ENCODE data around the gene GPR25. TPM values are rescaled to one million over a fixed set of nuclear protein-coding genes. Genes with fewer than 3 reads are reported as not detected.

Gene GPR25
- total and polyA plus RNA-seq, 10 of the 15 experiments (the other 5 are each of a cell fraction or from before 2014, with no cell fraction given): not detected

GRCh38 chr1:200885623-200886402, 13.0 kb downstream of the GPR25 start (continued):
- TF ChIP-seq, protein P1, sequence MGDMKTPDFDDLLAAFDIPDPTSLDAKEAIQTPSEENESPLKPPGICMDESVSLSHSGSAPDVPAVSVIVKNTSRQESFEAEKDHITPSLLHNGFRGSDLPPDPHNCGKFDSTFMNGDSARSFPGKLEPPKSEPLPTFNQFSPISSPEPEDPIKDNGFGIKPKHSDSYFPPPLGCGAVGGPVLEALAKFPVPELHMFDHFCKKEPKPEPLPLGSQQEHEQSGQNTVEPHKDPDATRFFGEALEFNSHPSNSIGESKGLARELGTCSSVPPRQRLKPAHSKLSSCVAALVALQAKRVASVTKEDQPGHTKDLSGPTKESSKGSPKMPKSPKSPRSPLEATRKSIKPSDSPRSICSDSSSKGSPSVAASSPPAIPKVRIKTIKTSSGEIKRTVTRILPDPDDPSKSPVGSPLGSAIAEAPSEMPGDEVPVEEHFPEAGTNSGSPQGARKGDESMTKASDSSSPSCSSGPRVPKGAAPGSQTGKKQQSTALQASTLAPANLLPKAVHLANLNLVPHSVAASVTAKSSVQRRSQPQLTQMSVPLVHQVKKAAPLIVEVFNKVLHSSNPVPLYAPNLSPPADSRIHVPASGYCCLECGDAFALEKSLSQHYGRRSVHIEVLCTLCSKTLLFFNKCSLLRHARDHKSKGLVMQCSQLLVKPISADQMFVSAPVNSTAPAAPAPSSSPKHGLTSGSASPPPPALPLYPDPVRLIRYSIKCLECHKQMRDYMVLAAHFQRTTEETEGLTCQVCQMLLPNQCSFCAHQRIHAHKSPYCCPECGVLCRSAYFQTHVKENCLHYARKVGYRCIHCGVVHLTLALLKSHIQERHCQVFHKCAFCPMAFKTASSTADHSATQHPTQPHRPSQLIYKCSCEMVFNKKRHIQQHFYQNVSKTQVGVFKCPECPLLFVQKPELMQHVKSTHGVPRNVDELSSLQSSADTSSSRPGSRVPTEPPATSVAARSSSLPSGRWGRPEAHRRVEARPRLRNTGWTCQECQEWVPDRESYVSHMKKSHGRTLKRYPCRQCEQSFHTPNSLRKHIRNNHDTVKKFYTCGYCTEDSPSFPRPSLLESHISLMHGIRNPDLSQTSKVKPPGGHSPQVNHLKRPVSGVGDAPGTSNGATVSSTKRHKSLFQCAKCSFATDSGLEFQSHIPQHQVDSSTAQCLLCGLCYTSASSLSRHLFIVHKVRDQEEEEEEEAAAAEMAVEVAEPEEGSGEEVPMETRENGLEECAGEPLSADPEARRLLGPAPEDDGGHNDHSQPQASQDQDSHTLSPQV (IDR thresholded peaks at IDR 0.05): peak; percentile 39; the same call in 1 of the 2 replicates
- no peak for TF ChIP-seq POU2F2 (IDR thresholded peaks at IDR 0.05; ENCODE audit: borderline replicate concordance, low read depth, low read length)
- TF ChIP-seq CHD1 (IDR thresholded peaks at IDR 0.05; ENCODE audit: low read depth, low read length): no peak
- TF ChIP-seq TCF3 (IDR thresholded peaks at IDR 0.05; ENCODE audit: borderline replicate concordance, insufficient read depth, low read depth, low read length): no peak
- no peak for TF ChIP-seq FOS (IDR thresholded peaks at IDR 0.05; ENCODE audit: borderline replicate concordance, extremely low read depth, insufficient read length)
- no peak for TF ChIP-seq IRF4 (IDR thresholded peaks at IDR 0.05; ENCODE audit: low read depth, low read length)
- TF ChIP-seq, protein P2, sequence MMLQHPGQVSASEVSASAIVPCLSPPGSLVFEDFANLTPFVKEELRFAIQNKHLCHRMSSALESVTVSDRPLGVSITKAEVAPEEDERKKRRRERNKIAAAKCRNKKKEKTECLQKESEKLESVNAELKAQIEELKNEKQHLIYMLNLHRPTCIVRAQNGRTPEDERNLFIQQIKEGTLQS (IDR thresholded peaks at IDR 0.05; ENCODE audit: borderline replicate concordance, extremely low read depth, low read depth, low read length): no peak
- TF ChIP-seq SRF (IDR thresholded peaks at IDR 0.05; ENCODE audit: low read depth in 2 of 2, low read length in 2 of 2): no peak
- TF ChIP-seq, protein P3, sequence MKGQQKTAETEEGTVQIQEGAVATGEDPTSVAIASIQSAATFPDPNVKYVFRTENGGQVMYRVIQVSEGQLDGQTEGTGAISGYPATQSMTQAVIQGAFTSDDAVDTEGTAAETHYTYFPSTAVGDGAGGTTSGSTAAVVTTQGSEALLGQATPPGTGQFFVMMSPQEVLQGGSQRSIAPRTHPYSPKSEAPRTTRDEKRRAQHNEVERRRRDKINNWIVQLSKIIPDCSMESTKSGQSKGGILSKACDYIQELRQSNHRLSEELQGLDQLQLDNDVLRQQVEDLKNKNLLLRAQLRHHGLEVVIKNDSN (IDR thresholded peaks at IDR 0.05; ENCODE audit: borderline replicate concordance, extremely low read length, insufficient read depth, low read depth, low read length): no peak
- TF ChIP-seq HDAC6 (IDR thresholded peaks at IDR 0.05; ENCODE audit: unreplicated experiment): no peak
- no peak for TF ChIP-seq HCFC1 (IDR thresholded peaks at IDR 0.05; ENCODE audit: low read length)
- no peak for TF ChIP-seq SMC3 (IDR thresholded peaks at IDR 0.05; ENCODE audit: borderline replicate concordance, low read length)
- no peak for TF ChIP-seq IRF5 (IDR thresholded peaks at IDR 0.05; ENCODE audit: borderline replicate concordance)
- TF ChIP-seq E2F4 (IDR thresholded peaks at IDR 0.05; ENCODE audit: low read depth, low read length): no peak
- peak; percentile 30 to 33; a peak in 2 of 4 replicates for TF ChIP-seq EP300 (IDR thresholded peaks at IDR 0.05; ENCODE audit: borderline replicate concordance in 1 of 2, control insufficient read depth in 1 of 2, low read depth in 2 of 2, low read length in 2 of 2)
- TF ChIP-seq ZNF207 (IDR thresholded peaks at IDR 0.05; ENCODE audit: borderline replicate concordance): no peak
- TF ChIP-seq CBX3 (IDR thresholded peaks at IDR 0.05; ENCODE audit: borderline replicate concordance, low read depth): no peak
- TF ChIP-seq WRNIP1 (IDR thresholded peaks at IDR 0.05; ENCODE audit: borderline replicate concordance, low read depth, low read length): no peak
- TF ChIP-seq, protein P4, sequence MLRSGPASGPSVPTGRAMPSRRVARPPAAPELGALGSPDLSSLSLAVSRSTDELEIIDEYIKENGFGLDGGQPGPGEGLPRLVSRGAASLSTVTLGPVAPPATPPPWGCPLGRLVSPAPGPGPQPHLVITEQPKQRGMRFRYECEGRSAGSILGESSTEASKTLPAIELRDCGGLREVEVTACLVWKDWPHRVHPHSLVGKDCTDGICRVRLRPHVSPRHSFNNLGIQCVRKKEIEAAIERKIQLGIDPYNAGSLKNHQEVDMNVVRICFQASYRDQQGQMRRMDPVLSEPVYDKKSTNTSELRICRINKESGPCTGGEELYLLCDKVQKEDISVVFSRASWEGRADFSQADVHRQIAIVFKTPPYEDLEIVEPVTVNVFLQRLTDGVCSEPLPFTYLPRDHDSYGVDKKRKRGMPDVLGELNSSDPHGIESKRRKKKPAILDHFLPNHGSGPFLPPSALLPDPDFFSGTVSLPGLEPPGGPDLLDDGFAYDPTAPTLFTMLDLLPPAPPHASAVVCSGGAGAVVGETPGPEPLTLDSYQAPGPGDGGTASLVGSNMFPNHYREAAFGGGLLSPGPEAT (IDR thresholded peaks at IDR 0.05; ENCODE audit: low read depth): no peak
